ENCODE results near the gene MCF2L.

The MCF2L gene

DNA sequence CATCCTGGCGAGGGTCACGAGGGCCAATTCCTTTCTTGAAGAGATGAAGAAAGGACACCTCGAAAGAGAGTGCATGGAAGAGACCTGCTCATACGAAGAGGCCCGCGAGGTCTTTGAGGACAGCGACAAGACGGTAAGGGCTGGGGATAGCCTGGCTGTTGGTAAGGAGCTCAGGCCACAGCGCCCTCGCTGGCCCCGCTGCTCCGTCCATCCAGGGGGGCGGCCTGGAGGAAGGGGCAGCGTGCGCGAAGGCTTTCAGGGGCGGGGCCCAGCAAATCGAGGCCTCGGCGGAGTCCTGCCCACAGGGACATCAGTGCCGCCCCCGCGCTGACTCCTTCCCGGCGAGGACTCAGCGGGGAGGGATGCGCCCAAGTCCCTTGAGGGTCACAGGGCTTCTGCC is 160.5 kb downstream of the MCF2L start:
- DNase-seq (ENCODE audit: low read depth): no peak

DNA sequence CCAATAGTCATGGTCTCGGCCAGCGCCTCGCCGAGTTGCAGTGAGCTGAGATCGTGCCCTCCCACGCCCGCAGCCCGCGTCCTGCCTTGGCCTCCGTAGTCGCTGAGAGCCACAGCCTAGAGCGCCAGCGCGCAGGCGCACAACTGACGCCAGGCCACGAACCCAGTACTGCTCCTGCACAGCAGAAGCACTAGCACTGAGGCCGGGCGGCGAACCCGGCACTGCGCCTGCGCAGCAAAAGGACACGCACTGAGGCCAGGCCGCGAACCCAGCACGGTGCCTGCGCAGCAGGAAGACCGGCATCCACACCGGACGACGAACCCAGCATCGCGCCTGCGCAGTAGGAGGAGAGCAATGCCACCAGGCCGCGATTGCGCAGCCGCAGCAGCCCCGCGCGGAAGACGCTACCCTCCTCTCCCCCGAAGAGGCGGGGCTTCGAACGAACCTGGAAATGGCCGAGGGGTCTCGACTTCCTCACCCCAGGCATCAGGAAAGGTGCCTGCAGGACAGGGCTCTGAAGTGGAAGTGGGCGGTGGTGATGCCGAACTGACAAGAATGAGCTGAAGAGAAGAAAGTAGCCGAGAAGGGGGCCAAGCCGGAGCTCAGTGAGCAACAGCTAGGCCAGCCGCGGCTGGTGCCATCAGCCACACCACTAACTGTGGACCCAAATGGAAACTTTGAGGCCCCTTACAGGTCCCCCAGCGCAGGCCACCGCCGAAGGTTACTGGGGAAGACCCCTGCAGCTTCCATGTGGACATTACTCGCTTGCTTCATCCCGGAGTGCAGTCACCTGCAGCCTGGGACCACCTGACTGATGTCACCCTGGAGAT is 161.1 kb downstream of the MCF2L start:
- DNase-seq (ENCODE audit: low read depth): peak; percentile 22

DNA sequence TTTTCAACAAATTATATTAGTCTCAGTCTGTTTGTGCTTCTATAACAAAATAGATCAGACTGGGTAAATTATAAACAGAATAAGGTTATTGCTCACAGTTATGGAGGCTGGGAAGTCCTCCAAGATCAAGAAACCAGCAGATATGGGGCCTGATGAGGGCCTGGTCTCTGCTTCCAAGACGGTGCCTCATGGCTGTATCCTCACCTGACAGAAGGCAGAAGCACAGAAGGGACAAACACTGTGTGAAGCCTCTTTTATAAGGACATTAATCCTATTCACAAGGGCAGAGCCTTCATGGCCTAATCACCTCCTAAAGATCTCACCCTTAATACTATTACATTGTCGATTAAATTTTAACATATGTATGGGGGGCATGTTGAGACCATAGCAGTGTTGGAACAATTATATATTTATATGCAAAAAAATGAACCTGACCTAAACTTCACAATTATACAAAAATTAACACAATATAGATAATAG is 166.3 kb downstream of the MCF2L start:
- no peak for DNase-seq (ENCODE audit: low read depth)

DNA sequence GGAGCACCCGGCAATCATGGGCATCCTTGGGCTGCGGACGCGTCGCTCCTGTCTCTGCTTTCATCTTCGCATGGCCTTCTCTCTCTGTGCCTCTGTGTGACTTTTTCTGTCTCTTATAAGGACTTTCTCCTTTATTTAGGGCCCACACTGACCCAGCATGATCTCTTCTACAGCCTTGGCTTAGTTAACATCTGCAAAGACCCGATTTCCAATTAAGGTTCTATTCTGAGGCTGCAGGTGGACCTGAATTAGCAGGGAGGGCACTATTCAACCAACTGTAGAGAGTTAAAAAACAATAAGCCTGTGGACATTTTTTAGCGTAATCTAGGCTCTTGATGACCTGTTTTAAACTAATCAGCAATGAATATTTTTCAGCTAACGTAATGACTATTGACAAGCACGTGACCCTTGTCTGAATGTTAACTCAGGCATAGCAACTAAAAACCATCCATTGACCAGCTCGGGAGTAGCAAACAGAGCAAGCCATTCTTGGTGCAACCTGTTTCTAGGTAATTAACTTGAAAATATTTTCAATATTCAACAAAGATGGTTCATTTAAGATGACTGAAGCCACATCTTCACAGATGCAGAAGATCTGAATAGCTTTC is 168.8 kb downstream of the MCF2L start:
- DNase-seq (ENCODE audit: low read depth): no peak

DNA sequence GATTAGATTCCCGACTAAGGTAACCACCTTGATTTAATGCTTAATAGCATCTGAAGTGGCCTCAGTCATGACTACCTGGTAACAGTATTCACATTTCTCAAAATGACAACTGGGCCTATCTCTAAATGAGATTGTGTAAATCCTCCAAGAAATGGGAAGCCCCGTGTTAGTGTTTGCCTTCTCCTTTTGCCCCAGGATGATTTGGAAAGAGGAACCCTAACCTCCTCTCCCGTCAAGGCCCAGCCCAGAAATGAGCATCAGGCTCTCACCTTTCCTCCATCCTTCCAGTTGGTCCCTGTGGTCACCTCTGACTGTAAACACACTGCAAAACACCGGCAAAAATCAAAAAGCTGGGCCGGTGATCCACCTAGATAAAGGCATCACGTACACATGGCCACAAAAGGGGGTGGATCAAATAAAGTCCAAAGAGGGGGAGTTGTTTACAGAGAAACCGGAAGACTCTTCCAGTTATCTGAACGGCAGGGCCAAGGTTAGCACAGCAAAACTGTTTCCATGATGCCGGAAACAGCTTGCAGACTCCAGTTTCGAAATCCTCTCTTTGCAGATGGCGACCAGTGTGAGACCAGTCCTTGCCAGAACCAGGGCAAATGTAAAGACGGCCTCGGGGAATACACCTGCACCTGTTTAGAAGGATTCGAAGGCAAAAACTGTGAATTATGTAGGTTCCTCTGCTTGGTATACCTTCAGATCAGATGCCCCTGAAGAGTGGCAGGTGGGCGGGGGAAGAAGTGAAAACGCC is 170.0 kb downstream of the MCF2L start:
- DNase-seq (ENCODE audit: low read depth): no peak

DNA sequence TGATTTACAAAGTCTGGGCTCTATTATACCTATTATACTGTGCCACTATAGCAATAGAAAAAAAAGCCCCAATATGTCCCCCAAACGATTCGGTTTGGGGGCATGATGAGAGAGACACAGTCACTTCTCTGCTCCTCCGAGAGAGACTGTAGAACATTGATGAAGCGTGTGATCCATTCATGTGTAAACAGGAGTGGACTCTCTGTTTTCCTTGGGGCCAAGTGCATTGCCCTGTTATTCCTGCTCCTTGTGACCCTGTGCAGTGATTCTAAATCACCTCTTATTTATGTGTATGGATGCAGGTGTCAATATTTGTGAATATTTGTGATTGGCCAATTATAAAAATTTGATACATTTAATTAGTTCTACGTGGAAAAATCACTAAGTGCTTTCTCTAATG is 170.6 kb downstream of the MCF2L start:
- DNase-seq (ENCODE audit: low read depth): no peak

DNA sequence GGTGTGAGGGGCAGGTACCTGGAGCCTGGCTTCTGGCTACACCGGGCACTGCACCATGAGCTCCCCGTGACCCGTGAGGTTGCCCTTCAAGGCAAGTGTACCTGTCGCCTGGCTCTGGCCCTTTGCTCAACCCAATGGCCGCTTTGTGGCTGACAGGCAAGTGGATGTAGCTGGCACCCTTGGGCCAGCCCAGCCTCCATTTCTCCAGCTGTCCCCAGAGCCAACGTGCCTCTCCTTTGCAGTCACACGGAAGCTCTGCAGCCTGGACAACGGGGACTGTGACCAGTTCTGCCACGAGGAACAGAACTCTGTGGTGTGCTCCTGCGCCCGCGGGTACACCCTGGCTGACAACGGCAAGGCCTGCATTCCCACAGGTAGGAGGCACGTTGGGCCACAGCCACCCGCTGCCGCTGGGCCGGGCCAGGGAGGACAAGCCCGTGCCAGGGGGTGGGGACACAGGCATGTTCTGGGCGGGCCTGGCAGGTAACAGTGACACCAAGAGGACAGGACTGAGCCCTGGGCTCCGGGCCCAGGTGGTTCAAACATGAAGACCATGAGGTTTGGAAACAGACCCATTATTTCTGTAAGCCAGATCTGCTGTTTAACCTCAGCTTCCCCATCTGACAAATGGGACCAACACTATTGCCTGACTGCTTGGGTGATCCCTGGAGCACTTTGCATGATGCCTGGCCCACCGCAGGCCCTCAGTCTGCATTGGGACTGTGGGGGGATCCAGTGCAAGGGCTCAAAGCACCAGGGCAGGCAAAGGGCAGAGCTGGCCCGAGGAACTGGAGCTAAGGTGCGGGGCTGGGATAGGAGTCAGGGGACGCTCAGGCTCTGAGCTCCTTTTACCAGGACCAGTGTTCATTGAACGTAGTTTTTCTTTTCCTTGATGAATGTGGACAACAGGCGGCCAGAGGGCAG is 171.9 kb downstream of the MCF2L start:
- no peak for DNase-seq (ENCODE audit: low read depth)

DNA sequence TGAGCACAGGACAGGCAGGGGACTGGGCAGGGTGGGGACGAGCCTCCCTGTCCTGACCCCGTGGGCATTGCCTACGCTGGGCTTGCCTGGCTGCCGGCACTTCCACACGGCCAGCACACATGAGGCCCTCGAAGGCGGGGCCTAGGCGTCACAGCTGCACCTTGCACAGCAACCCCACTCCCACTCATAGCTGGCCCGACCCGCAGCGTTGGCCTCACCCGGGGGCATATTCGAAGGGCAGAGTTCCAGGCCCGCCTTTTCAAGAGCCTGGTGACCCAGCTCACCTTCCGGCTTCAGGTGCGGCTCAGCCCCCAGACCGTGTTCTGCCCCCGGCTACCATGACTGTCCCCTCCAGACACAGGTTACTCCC is 172.6 kb downstream of the MCF2L start:
- no peak for DNase-seq (ENCODE audit: low read depth)

DNA sequence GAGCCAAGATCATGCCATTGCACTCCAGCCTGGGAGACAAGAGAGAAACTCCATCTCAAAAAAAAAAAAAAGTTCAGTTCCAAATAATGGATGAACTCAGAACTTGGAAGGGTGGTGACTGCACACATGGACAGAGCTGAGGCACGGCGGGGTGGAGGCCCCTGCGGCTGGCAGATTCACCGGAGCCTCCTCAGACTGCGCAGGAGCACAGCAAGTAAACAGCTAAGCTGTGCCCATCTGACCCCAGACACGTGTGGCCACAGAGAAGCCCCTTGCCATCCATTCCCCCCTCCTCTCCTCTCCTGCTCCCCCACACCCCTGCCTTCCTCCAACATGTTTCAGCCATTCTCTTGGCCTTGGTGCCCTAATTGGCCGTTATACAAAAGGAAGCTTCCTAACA is 173.9 kb downstream of the MCF2L start:
- DNase-seq (ENCODE audit: low read depth): no peak

DNA sequence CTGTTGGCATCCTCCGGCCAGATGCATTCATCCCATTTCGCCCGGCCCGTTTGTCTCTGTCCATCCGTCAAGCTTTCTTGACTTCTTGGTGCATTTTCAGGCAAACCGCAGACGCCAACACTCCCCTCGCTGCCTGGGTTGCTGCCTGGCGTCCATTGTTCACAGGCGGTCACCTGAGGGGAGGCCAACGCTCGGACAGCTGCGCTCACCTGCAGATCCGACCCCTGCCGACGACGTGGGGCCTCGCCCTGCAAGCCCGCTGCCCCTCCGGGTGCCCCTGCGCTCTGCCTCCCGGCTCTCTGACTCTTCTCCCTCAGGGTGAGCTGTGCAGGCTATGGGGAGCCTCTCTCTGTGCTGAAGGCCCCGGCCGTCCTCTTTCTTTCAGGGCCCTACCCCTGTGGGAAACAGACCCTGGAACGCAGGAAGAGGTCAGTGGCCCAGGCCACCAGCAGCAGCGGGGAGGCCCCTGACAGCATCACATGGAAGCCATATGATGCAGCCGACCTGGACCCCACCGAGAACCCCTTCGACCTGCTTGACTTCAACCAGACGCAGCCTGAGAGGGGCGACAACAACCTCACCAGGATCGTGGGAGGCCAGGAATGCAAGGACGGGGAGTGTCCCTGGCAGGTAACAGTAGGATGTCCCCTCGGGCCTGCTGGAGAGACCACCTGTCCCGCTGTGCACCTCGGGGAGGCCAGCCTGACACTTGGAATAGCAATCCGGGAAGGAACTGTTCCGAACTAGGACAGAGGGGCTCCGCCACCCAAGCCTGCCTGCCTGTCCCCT is 174.6 kb downstream of the MCF2L start:
- no peak for DNase-seq (ENCODE audit: low read depth)

DNA sequence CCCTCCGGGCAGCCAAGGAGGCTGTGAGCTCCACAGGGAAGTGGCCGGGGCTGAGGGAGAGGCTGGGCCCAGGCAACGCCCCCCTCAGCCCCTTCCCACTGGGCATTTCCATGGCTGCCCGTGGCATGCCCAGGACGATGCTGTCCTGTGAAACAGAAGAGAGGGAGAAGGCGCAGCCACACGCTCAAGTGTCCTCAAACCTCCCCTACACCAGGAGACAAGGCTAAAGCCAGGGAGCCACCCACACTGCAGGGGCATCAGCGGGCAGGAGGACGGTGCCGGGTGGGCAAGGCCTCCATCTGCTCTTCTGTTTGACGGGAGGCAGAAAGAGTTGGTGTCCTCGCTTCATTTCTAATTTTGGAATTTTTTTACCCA is 175.2 kb downstream of the MCF2L start:
- DNase-seq (ENCODE audit: low read depth): no peak

DNA sequence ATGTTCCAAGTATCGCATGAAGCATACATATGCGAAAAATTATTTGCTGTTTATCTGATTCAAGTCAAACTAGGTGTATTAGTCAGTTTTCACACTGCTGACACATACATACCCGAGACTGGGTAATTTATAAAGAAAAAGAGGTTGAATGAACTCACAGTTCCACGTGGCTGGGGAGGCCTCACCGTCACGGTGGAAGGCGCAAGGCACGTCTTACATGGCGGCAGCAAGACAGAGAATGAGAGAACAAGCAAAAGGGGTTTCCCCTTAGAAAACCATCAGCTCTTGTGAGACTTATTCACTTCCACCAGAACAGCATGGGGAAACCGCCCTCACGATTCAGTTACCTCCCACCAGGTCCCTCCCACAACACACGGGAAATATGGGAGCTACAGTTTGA is 176.5 kb downstream of the MCF2L start:
- DNase-seq (ENCODE audit: low read depth): peak; percentile 38

DNA sequence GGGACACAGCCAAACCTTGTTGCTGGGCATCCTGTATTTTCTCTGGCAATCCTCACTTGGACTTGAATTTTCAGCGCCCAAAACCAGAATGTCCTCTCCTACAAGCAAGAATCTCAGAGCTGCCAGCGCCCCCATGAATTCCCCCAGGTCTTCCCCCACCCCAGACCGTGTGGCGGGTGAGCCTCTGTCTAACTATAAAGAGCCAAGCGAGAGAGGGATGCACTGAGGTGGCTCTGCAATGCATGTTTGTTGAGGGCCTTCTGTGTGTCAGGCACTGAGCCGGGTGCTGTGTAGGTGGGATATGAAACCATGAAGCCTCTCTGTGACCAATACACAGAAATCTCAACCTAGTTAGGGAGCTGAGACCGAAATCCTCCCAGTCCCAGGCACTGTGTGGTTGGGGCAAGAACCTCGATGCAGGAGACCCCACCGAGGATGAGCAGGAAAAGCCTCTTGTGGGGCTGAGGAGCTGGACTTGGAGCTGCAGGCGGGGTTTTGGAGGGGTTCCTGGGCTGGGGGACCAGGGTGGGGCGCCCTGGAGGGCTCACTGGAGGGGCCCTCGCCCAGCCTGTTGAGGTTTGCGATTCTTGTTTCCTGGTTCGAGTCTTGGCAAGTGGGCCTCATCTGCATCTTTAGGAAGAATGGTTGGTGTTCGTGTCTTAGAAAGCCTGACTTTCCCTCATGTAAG is 177.0 kb downstream of the MCF2L start:
- DNase-seq (ENCODE audit: low read depth): no peak

DNA sequence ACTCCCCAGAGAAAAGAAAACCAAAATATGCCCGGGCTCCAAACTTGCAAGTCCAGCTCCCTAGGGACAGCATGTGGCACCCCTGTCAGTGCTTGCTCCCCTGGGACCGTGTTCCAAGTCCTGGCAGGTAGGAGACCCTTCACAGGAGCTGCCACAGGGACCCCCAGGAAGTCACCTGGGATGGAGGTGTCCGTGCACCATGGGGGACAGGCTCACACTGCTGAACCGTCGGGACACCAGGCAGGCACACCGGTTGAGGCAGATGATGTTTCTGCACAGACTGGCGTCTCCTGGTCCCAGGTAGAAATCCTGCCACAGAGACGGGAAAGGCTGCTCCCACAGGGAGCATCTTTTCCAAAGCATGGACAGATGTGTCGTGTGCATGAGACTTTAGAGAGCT is 177.7 kb downstream of the MCF2L start:
- no peak for DNase-seq (ENCODE audit: low read depth)

DNA sequence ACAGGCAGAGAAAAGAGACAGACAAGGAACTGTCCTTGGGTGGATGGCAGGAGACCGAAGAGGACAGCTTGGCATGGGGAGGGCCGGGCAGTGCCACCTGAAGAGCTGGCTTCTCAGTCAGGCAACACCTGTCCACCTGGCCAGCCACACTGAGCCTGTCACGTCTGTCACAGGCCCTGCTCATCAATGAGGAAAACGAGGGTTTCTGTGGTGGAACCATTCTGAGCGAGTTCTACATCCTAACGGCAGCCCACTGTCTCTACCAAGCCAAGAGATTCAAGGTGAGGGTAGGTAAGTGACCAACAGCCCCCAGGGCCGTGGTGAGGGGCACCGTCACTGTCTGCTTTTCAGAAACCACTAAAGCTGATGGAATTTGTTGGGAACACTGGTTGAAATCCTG is 178.2 kb downstream of the MCF2L start:
- no peak for DNase-seq (ENCODE audit: low read depth)

DNA sequence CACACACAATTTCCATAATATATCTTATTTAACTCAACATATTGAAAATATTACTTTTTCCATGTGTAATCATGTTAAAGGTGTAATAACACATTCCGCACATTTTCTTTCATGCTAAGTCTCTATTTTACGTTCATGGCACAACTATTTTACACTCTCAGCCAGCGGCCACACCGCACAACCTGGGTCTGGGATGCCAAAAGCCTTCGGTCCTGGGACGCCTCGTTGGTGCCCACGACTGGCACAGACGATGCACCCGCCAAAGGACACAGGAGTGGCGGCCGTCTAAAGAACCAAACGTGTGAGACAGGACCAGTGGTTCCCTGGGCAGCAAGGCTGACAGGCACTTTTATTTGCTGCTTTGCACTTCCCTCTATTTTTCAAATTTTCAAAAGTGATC is 179.4 kb downstream of the MCF2L start:
- no peak for DNase-seq (ENCODE audit: low read depth)

DNA sequence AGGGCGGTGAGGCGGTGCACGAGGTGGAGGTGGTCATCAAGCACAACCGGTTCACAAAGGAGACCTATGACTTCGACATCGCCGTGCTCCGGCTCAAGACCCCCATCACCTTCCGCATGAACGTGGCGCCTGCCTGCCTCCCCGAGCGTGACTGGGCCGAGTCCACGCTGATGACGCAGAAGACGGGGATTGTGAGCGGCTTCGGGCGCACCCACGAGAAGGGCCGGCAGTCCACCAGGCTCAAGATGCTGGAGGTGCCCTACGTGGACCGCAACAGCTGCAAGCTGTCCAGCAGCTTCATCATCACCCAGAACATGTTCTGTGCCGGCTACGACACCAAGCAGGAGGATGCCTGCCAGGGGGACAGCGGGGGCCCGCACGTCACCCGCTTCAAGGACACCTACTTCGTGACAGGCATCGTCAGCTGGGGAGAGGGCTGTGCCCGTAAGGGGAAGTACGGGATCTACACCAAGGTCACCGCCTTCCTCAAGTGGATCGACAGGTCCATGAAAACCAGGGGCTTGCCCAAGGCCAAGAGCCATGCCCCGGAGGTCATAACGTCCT is 180.0 kb downstream of the MCF2L start:
- DNase-seq (ENCODE audit: low read depth): no peak
